Posterior vena cava (tissue), 2 donors: ENCODE data around the gene ZNF414. TPM values are rescaled to one million over a fixed set of nuclear protein-coding genes. Genes with fewer than 3 reads are reported as not detected.
"Not testable (repeated sequence)": the region's sequence is repeated elsewhere in the genome, so short reads cannot be mapped to it uniquely, and the experiment has no call there.

ENCODE experiments used
- DNase-seq: peaks from one replicate; pipeline ENCODE4 v3.0.0-alpha.2; 2020; ENCODE audit warnings: low spot score
- intact Hi-C, 2 donors: fragments of 100-400 bp; cut with DNase I; formaldehyde crosslinking; loops; one replicate each; pipeline versions ENCODE4 v1.14.1 to v1.14.2; 2022 to 2023
- long read RNA-seq, 2 donors: library from polyadenylated mRNA; unstranded; transcript quantifications; one replicate each; pipeline ENCODE4 v2.0.0, GENCODE V29; 2020 to 2021
- total RNA-seq, 2 donors: library from RNA; stranded (reverse); fragmentation: NEBNext Ultra II Directional; extraction: Animal tissue kit (Norgen Biotek cat#: 25700); gene quantifications; one replicate each; pipeline ENCODE4 v1.2.1, GENCODE V29; 2021
- donor health status: DM: yes; HTN: yes; CAD: no.
- donor health status: DM: yes; HTN: yes; CAD: no.

ZNF414 gene
- total RNA-seq: 10 to 100 TPM; 15.9 to 16.0 TPM
- long read RNA-seq, donor 1, partial matches to known transcripts: 1 of 2 reads
- long read RNA-seq, donor 1, other reads (novel, unspliced or antisense): 0 of 2 reads
- long read RNA-seq, donor 2, partial matches to known transcripts: 1 of 2 reads
- long read RNA-seq, donor 2, other reads (novel, unspliced or antisense): 0 of 2 reads

- peak; percentile 99 for DNase-seq
- intact Hi-C loops: loop anchor here in 1 of 2 donors (5.0 to 10.0 kb wide), 2 partner anchors 102 to 169 kb away; partner anchors contain the start of genes KANK3 and MARCHF2
Observed at GRCh38 chr19:8513687-8514504, at the start of gene ZNF414. Gene ZNF414 (minus strand): TSS chr19:8514167. CDS start chr19:8514046, 121 bp downstream.

GRCh38 chr19:8561075-8561764 lies 47.3 kb upstream of the ZNF414 start:
- intact Hi-C loops: no loop called here
- DNase-seq: no peak

- DNase-seq: no peak
- intact Hi-C loops: no loop called here
Observed at GRCh38 chr19:8558325-8558724, 44.4 kb upstream of the ZNF414 start.

- intact Hi-C loops: no loop called here
Observed at GRCh38 chr19:8557642-8558238, 43.8 kb upstream of the ZNF414 start.

GRCh38 chr19:8553729-8554128 lies 39.8 kb upstream of the ZNF414 start:
- intact Hi-C loops, DNase-seq: not testable (repeated sequence)

More at GRCh38 chr19:8557642-8558238, 43.8 kb upstream of the ZNF414 start:
- no peak for DNase-seq

GRCh38 chr19:8552810-8553209 lies 38.8 kb upstream of the ZNF414 start:
- DNase-seq: no peak
- intact Hi-C loops: no loop called here

- DNase-seq: no peak
- intact Hi-C loops: no loop called here
Observed at GRCh38 chr19:8550070-8550469, 36.1 kb upstream of the ZNF414 start.

GRCh38 chr19:8545743-8546142 lies 31.8 kb upstream of the ZNF414 start:
- DNase-seq: no peak

GRCh38 chr19:8544168-8544567 lies 30.2 kb upstream of the ZNF414 start:
- no peak for DNase-seq
- intact Hi-C loops: no loop called here

More at GRCh38 chr19:8545743-8546142, 31.8 kb upstream of the ZNF414 start:
- intact Hi-C loops: no loop called here

GRCh38 chr19:8539621-8540149 lies 25.7 kb upstream of the ZNF414 start:
- intact Hi-C loops: no loop called here
- DNase-seq: no peak

- no peak for DNase-seq
- intact Hi-C loops: no loop called here
Observed at GRCh38 chr19:8537099-8537498, 23.1 kb upstream of the ZNF414 start.

GRCh38 chr19:8536282-8536681 lies 22.3 kb upstream of the ZNF414 start:
- intact Hi-C loops: no loop called here
- DNase-seq: no peak

- intact Hi-C loops: no loop called here
- no peak for DNase-seq
Observed at GRCh38 chr19:8532225-8532624, 18.3 kb upstream of the ZNF414 start.

GRCh38 chr19:8531470-8531869 lies 17.5 kb upstream of the ZNF414 start:
- DNase-seq: no peak
- intact Hi-C loops: no loop called here

GRCh38 chr19:8530061-8530679 lies 16.2 kb upstream of the ZNF414 start:
- intact Hi-C loops: no loop called here
- no peak for DNase-seq

- intact Hi-C loops: no loop called here
- no peak for DNase-seq
Observed at GRCh38 chr19:8529369-8530006, 15.5 kb upstream of the ZNF414 start.

GRCh38 chr19:8528500-8528899 lies 14.5 kb upstream of the ZNF414 start:
- no peak for DNase-seq
- intact Hi-C loops: no loop called here

- intact Hi-C loops: no loop called here
- DNase-seq: peak; percentile 95
Observed at GRCh38 chr19:8526345-8527091, 12.6 kb upstream of the ZNF414 start.
